GM18498 (cell line): ENCODE data around the gene MEGF8.
"Not testable (repeated sequence)": the region's sequence is repeated elsewhere in the genome, so short reads cannot be mapped to it uniquely, and the experiment has no call there.

Experiments
- ATAC-seq: cut with Tn5 transposase; IDR thresholded peaks from one replicate; pipeline ENCODE4 v1.9.1; 2021; ENCODE audit warnings: mild to moderate bottlenecking, moderate library complexity; ENCODE audit not compliant: unreplicated experiment

The MEGF8 gene

GRCh38 chr19:42328854-42329253, 3.4 kb downstream of the MEGF8 start:
- no peak for ATAC-seq

- ATAC-seq, result no peak
Observed at GRCh38 chr19:42330241-42330711, 4.8 kb downstream of the MEGF8 start.

- not testable (repeated sequence) for ATAC-seq
Observed at GRCh38 chr19:42331333-42331732, 5.9 kb downstream of the MEGF8 start.

DNA sequence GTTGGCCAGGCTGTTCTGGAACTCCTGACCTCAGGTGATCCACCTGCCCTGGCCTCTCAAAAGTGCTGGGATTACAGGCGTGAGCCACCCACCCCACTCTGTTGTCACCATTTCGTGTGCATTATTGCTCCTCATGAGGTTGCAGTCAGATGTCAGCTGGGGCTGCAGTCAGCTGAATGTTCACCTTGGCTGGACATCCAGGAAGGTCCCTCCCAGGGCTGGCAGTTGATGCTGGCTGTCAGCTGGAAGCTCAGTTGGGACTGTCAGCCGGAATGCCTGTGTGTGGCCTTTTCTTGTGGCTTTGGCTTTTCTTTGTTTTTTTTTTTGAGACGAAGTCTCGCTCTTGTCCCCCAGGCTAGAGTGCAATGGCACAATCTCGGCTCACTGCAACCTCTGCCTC, 6.6 kb downstream of the MEGF8 start:
- no peak for ATAC-seq

DNA sequence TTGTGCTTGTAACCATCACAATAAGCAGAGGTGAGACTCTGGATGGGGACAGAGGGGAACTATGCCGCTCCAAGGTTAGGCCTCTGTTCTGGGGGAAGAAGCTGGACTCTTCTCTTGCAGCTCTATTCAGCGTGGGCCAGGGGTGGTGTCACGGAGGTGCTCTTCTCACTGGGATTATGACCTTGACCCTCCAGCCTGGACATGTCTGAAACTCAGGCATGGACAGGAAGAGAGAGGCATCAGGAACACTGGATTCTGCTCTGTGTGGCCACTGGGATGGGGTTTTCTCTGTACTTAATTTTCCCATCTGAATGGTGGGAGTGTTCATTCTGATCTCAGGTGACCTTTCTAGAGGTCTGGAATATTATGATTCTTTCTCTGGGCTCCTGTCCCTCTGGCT, 7.6 kb downstream of the MEGF8 start:
- ATAC-seq, result no peak

GRCh38 chr19:42333975-42334696, 8.7 kb downstream of the MEGF8 start:
- ATAC-seq, result no peak

DNA sequence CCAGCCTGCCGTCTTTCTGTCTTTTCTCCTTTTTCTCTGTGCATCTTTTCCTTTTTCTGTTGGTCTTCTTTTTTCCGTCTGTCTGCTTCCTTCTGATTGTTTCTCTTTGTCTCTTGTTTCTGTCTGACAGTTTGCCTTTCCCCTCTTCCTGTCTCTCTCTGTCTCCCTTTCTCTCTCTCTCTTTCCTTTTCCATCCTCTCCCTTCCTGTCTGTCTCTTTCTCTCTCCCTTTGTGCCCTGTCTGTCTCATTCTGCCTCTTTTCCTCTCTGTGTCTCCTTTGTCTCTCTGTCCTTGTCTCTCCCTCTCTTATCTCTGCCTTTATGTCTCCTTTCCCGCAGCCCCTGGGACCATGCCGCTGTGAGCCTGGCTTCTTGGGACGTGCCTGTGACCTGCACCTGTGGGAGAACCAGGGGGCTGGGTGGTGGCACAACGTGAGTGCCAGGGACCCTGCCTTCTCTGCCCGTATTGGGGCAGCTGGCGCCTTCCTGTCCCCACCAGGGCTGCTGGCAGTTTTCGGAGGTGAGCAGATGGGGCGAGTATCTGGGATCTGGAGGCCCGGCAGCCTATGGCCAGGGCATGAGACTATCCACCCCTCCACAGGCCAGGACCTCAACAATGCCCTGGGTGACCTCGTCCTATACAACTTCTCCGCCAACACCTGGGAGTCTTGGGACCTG, 9.4 kb downstream of the MEGF8 start:
- no peak for ATAC-seq

DNA sequence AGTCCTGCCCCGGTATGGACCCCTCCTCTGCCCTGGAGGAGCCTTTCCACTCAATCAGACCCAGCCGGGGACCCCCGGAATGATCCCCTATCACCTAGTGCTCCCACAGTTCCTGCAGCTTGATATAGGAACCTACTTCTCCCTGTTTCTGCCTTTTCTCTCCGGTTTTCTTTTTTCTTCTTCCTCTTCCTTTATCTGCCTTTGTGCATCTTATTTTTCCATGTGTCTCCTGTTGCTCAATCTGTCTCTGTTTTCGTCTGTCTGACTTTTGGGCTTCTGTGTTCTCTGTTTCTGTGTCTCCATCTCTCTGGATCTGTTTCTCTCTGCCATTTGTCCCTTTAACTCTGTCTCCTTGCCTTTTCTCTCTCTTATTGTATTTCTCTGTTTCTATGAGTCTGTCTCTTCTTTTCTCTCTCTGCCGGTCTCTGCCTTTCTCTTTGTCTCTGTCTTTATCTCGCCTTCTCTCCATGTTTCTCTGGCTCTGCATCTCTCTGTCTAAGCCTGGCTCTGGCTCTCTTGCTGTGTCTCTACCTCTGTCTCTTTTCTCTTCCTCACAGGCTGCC, 10.0 kb downstream of the MEGF8 start:
- ATAC-seq, result no peak

DNA sequence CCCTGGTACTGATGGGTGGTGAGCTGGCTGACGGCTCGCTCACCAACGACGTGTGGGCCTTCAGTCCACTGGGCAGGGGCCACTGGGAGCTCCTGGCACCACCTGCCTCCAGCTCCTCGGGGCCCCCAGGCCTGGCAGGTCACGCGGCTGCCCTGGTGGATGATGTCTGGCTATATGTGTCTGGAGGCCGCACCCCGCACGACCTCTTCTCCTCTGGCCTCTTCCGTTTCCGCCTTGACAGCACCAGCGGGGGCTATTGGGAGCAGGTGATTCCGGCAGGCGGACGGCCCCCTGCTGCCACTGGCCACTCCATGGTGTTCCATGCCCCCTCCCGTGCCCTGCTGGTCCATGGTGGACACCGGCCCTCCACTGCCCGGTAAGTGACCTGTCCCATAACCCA, 10.5 kb downstream of the MEGF8 start:
- no peak for ATAC-seq

DNA sequence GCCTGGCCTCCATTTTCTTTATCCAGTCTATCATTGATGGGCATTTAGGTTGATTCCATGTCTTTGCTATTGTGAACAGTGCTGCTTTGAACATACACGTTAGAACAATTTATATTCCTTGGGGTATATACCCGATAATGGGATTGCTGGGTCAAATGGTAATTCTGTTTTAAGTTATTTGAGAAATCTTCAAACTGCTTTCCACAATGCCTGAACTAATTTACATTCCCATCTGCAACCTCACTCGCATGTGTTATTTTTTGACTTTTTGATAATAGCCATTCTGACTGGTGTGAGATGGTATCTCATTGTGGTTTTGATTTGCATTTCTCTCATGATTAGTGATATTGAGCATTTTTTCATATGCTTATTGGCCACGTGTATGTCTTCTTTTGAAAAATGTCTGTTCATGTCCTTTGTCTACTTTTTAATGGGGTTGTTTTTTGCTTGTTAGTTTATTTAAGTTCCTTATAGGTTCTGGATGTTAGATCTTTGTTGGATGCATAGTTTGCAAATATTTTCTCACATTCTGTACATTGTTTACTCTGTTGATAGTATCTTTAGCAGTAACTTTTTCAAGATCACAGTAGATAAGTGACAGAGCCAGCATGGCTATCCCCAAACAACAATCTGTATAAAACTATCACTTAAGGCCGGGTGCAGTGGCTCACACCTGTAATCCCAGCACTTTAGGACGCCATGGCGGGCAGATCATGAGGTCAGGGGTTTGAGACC, 13.9 kb downstream of the MEGF8 start:
- not testable (repeated sequence) for ATAC-seq

- not testable (repeated sequence) for ATAC-seq
Observed at GRCh38 chr19:42339922-42340321, 14.5 kb downstream of the MEGF8 start.

GRCh38 chr19:42343344-42344110, 18.1 kb downstream of the MEGF8 start:
- no peak for ATAC-seq

DNA sequence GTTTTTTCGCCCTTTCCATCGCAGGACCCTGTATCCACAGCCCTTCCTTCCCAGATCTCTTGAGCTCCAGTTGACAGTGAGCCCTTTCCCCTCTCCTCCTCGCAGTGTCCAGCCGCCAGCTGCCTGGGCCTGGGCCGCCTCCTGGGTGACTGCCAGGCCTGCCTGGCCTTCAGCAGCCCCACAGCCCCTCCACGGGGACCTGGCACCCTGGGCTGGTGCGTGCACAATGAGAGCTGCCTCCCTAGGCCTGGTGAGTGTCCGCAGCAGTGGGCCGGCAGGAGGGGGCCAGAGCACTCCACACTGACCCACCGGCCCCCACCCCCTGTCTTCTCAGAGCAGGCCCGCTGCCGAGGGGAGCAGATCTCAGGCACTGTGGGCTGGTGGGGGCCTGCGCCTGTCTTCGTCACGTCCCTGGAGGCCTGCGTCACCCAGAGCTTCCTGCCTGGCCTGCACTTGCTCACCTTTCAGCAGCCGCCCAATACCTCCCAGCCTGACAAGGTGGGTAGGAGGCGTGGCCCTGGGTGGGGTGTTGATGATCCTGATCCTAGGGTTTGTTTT, 19.0 kb downstream of the MEGF8 start:
- no peak for ATAC-seq

GRCh38 chr19:42345191-42345812, 19.9 kb downstream of the MEGF8 start:
- ATAC-seq, result no peak

GRCh38 chr19:42348211-42348610, 22.8 kb downstream of the MEGF8 start:
- ATAC-seq, result no peak

GRCh38 chr19:42349378-42350107, 24.1 kb downstream of the MEGF8 start:
- no peak for ATAC-seq

GRCh38 chr19:42350417-42350816, 25.0 kb downstream of the MEGF8 start:
- no peak for ATAC-seq

DNA sequence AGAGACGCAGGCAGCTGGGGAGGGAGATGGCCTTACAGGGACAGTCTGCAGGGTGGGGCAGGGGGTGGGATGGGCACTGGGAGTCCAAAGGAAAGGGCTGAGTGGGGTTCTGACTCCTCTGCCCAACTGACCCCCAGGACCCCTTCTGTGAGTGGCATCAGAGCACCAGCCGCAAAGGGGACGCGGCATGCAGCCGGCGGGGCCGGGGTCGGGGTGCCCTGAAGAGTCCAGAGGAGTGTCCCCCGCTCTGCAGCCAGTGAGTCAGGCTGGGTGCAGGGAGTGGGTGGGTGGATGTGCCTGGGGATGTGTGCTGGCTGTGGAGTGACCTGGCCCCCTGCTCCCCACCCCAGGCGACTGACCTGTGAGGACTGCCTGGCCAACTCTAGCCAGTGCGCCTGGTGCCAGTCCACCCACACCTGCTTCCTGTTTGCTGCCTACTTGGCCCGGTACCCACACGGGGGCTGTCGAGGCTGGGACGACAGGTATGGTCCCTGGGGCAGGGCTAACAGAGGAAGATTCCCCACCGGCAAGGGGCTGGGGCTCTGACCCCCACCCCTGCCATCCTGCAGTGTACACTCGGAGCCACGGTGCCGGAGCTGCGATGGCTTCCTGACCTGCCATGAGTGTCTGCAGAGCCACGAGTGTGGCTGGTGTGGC, 25.8 kb downstream of the MEGF8 start:
- ATAC-seq, result no peak
